GM21723 (cell line): ENCODE measurements around the gene ACKR4.
A peak's percentile ranks its signal among the peaks of the same experiment; 100 is the strongest.
"Not testable (repeated sequence)": the region's sequence is repeated elsewhere in the genome, so short reads cannot be mapped to it uniquely, and the experiment has no call there.

Experiments
- ATAC-seq: cut with Tn5 transposase; IDR thresholded peaks from one replicate; pipeline ENCODE4 v1.9.1; 2021; ENCODE audit warnings: mild to moderate bottlenecking, moderate library complexity; ENCODE audit not compliant: unreplicated experiment

The ACKR4 gene

GRCh38 chr3:132593947-132594323 lies 3.1 kb upstream of the ACKR4 start:
- ATAC-seq, result no peak

GRCh38 chr3:132594498-132594897 lies 2.6 kb upstream of the ACKR4 start:
- ATAC-seq, result no peak

DNA sequence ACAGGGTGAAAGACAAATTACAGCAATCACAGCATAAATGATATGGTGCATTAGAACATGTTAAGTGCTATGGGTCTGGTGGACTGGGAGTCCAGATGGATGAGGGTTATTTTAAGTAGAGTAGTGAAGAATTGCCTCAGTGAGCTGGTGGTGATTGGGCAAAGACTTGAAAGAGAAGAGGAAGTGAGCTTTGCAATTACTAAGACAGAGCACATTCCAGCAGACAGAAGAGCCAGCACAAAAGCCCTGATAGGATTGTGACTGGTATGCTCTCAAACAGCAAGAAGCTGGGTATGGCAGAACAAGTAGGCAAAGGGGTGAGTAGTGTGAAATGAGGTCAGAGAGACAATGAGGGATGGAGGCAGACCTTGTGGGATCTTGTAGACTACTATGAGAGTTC lies 2.1 kb upstream of the ACKR4 start:
- no peak for ATAC-seq

GRCh38 chr3:132596326-132596725 lies 744 bp upstream of the ACKR4 start:
- ATAC-seq, result no peak

- no peak for ATAC-seq
These were observed 590 bp downstream of the ACKR4 start for GRCh38 chr3:132597660-132598059.

DNA sequence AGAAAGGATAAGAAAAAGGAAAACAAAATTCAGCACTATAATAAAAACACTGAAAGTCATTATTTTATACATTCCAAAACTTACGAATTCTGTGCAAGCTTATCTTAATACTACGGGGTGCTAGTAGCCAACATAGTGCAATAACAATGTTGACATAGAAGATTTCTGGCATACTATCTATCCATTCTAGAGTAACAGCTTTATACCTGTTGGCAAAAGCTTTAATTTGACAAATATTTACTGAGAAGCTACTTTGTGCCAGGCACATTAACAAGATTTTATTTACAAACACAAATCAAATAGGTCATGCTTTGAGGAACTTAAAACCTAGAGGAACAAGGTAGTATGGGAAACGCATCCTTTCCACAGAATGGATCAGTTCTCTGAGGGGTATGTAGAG lies 1.1 kb downstream of the ACKR4 start:
- ATAC-seq, result no peak

DNA sequence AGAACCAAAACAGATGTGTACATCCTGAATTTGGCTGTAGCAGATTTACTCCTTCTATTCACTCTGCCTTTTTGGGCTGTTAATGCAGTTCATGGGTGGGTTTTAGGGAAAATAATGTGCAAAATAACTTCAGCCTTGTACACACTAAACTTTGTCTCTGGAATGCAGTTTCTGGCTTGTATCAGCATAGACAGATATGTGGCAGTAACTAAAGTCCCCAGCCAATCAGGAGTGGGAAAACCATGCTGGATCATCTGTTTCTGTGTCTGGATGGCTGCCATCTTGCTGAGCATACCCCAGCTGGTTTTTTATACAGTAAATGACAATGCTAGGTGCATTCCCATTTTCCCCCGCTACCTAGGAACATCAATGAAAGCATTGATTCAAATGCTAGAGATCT lies 3.5 kb downstream of the ACKR4 start:
- ATAC-seq, result not testable (repeated sequence)

DNA sequence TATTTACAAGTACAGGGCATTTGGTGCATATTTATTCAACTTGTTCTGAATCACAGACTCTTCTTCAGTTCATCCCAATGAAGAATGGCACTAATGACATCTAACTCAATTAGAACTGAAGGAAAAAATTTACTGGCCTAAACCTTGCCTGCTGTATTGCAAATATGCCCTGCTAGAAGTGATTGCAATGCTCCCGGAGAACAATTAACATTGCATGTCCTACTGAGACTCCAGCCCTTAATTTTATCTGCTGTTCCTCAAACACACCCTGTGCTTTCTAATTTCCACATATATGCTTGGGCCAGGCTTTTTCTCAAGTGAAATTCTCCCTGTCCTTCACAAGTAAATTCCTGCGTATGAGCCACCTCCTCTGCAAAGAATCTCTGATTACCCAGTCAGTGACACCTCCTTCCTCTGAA lies 8.3 kb downstream of the ACKR4 start:
- ATAC-seq, result no peak

DNA sequence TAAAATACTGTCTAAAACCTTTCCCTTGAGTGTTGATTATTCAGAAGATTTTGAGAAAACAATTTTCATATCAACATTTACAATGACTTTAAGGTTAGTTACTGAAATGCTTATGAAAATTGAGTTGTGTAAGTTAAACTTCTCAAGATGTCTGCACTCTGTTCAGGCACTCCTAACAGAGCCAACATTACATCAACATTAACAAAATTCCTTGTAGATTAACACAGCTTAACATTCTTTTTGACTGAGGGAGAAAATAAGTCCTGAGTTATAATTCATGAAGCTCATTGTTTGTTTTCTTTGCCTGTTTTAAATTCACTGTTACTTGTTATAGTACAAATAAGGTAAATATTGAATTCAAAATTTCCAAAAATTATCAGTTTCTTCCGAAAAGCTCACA lies 9.0 kb downstream of the ACKR4 start:
- no peak for ATAC-seq

GRCh38 chr3:132606620-132607019 lies 9.6 kb downstream of the ACKR4 start:
- not testable (repeated sequence) for ATAC-seq

GRCh38 chr3:132615301-132615700 lies 18.2 kb downstream of the ACKR4 start:
- not testable (repeated sequence) for ATAC-seq

GRCh38 chr3:132615881-132616280 lies 18.8 kb downstream of the ACKR4 start:
- ATAC-seq, result no peak

DNA sequence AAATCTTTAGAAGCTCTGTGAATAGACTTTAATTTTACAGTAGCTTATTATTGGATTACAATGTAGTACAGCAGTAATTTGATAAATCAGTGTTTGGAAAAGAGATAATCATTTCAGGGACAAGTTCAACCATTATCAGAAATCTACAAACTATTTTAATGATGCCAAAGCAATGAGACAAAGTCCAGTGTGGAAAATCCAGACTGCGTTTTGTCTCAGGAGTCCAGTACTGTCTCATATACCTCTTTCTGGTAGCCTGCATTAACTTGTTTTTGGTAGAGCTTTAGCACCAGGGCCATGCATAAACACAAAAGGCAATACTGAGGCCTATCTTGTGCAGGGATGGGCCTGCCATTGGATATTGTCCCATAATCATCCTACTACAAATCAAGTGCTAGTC lies 19.7 kb downstream of the ACKR4 start:
- no peak for ATAC-seq

- no peak for ATAC-seq
These were observed 25.1 kb downstream of the ACKR4 start for GRCh38 chr3:132622148-132622547.

GRCh38 chr3:132622761-132623160 lies 25.7 kb downstream of the ACKR4 start:
- no peak for ATAC-seq

GRCh38 chr3:132623646-132624045 lies 26.6 kb downstream of the ACKR4 start:
- no peak for ATAC-seq

GRCh38 chr3:132624790-132625189 lies 27.7 kb downstream of the ACKR4 start:
- ATAC-seq, result no peak

- peak; percentile 80 for ATAC-seq
These were observed 28.5 kb downstream of the ACKR4 start for GRCh38 chr3:132625613-132626012.

DNA sequence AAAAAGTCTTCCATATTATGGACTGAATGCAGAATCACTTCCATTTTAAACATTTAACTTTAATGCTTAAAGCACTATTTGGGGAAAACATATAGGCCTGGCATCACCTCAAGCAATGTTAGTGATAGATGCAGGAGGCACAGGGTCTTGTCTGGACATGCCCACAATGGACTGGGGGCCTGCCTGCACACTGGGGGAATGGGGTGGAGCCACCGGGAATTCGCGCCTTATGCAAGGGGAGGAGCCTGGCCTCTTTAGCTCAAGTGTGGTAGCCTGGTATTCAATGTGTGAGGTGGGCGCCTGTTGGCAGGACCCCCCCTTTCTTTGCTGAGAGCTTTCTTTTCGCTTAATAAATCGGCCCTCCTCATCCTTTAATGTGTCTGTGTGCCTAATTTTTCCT lies 29.9 kb downstream of the ACKR4 start:
- ATAC-seq, result no peak

DNA sequence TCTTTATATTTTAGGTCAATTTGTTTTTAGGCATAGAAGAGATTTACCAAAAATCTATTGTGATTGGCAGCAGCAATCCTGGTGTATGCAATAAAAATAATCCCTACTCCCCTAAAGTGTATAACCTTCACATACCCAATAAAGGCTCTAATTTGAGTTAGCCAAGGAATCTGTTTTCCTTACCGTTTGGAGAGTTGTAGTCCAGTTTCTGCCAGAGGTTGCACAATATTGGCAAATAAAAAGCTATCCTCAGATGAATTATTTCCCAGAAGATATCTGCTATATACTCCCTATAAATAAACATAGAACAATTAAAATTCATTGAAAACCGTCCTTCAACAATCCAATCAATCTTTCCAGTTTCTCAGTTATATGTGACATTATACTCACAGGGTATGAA lies 31.1 kb downstream of the ACKR4 start:
- no peak for ATAC-seq

DNA sequence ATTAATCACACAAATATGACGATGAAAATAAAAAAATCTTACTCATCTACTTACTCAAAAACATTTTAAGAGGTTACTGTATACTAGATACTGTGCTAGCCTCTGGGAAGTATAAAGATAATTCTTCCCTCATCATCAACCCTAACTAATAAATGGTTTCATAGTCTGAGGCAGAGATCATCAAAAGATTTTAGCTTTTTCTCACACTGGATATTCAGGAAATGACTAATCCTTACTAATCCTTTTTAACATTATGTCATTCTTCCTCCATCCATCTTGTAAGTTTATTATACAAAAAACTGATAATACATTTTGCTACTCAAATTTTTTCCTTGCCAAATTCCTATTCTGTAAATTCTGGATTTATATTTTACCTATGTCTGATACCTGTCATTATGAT lies 32.9 kb downstream of the ACKR4 start:
- ATAC-seq, result no peak

GRCh38 chr3:132630612-132631011 lies 33.5 kb downstream of the ACKR4 start:
- ATAC-seq, result no peak

DNA sequence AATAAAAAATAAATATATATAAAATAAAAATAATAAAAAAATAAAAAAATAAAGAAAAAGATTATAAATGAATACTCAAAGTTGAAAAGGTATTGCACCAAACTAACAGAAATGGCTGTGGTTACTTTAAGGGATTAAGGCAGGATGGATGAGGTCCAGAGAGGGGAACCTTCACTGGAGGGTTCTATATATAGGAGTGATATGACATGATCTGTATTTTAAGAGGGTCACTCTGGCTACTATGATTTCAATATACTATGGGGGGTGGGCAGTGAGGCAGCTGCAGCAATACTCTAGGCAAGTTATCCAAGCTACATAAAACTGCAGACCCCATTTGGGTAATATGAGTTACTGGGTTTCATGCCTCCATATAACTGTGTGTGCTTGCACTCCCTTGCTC lies 38.0 kb downstream of the ACKR4 start:
- ATAC-seq, result no peak

GRCh38 chr3:132637590-132637989 lies 40.5 kb downstream of the ACKR4 start:
- no peak for ATAC-seq
